H4 (cell line): ENCODE data around the gene RPS25. TPM values are rescaled to one million over a fixed set of nuclear protein-coding genes. Genes with fewer than 3 reads are reported as not detected.
"Not testable (repeated sequence)": the region's sequence is repeated elsewhere in the genome, so short reads cannot be mapped to it uniquely, and the experiment has no call there.

Experiments
- DNase-seq: peaks from one replicate; pipeline ENCODE4 v3.0.0-alpha.2; 2015; ENCODE audit warnings: low spot score
- total RNA-seq: library from RNA; depleted of rRNA; stranded (reverse); fragments of >200 nt; shearing (Covaris generic); gene quantifications from 2 replicates; pipeline ENCODE4 v1.2.3, GENCODE V29; 2014; rRNA removed

RPS25 gene
- total RNA-seq, 1 experiment from 2014 or later: 3,660 TPM

DNA sequence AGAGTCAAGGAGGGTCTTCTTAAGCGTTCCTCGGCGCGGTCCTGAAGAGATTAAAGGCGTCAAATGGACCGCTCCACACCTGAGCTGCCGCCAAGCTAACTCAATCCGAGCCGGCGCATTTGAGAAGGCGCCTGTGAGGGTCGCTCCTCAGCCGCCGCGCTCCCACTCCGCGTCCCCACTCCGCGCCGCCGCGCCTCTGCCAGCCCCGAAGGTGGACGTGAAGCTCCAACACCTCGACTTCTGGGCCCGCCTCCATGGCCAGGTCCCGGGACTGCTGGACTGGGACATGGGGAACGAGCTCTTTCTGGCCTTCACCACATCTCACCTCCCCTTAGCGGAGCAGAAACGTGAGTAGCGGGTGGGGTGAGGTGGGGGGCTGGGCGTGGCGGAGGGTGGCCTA is 46.5 kb downstream of the RPS25 start, which contains the start of gene FOXR1:
TSS of gene FOXR1 (plus strand) at position 116 of the 400 bp plus-strand sequence. CDS start at position 287, 171 bp downstream.
- DNase-seq: no peak

DNA sequence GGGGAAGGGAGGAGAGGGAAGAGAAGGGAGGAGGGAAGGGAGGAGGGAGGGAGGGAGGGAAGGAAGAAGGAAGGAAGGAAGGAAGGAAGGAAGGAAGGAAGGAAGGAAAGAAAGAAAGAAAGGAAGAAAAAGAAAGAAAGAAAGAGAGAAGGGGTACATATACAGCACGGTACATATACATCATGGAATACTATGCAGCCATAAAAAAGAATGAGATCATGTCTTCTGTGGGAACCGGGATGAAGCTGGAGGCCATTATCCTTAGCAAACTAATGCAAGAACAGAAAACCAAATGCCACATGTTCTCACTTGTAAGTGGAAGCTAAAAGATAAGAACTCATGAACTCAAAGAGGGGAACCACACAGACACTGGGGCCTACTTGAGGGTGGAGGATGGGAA is 48.6 kb downstream of the RPS25 start:
- not testable (repeated sequence) for DNase-seq

Other genes starting within 250 kb of the RPS25 start
- gene DDX6, start 227.2 kb downstream of the RPS25 start, total RNA-seq: 60.1 and 67.0 TPM in 2 replicates
- not detected in 2 replicates for gene CXCR5, start 134.5 kb downstream of the RPS25 start, total RNA-seq
- 3.3 and 7.5 TPM in 2 replicates for gene BCL9L, start 92.4 kb downstream of the RPS25 start, total RNA-seq
- not detected in 2 replicates for gene UPK2, start 62.0 kb downstream of the RPS25 start, total RNA-seq
- not detected in 2 replicates for gene FOXR1, start 46.6 kb downstream of the RPS25 start, total RNA-seq
- gene CENATAC, start 20.2 kb downstream of the RPS25 start, total RNA-seq: 11.9 and 14.4 TPM in 2 replicates
- gene TRAPPC4, start 423 bp upstream of the RPS25 start, total RNA-seq: 118 and 134 TPM in 2 replicates
- gene SLC37A4, start 12.5 kb upstream of the RPS25 start, total RNA-seq: 21.7 and 26.6 TPM in 2 replicates
- 134 and 143 TPM in 2 replicates for gene HYOU1, start 38.9 kb upstream of the RPS25 start, total RNA-seq
- gene VPS11, start 49.5 kb upstream of the RPS25 start, total RNA-seq: 13.8 and 19.2 TPM in 2 replicates
- 6.2 and 16.4 TPM in 2 replicates for gene HMBS, start 66.5 kb upstream of the RPS25 start, total RNA-seq
- gene DPAGT1, start 83.5 kb upstream of the RPS25 start, total RNA-seq: 25.0 and 43.7 TPM in 2 replicates
- gene C2CD2L, start 89.0 kb upstream of the RPS25 start, total RNA-seq: 2.3 and 5.1 TPM in 2 replicates
- gene HINFP, start 103.2 kb upstream of the RPS25 start, total RNA-seq: 6.1 and 7.2 TPM in 2 replicates
- gene ABCG4, start 130.7 kb upstream of the RPS25 start, total RNA-seq: 0.25 TPM in 1 of 2 replicates, not detected in the other
- 14.3 and 14.7 TPM in 2 replicates for gene NLRX1, start 150.4 kb upstream of the RPS25 start, total RNA-seq
- gene NHERF4, start 167.1 kb upstream of the RPS25 start, total RNA-seq: not detected in 2 replicates
- gene CBL, start 188.0 kb upstream of the RPS25 start, total RNA-seq: 7.3 and 11.0 TPM in 2 replicates